ENCODE results near the gene RIBC1.
"Not testable (repeated sequence)": the region's sequence is repeated elsewhere in the genome, so short reads cannot be mapped to it uniquely, and the experiment has no call there.

Gene RIBC1

GRCh38 chrX:53437206-53437605 lies 14.5 kb downstream of the RIBC1 start:
- no peak for DNase-seq

GRCh38 chrX:53438174-53438831 lies 15.6 kb downstream of the RIBC1 start:
- DNase-seq, result no peak

GRCh38 chrX:53438832-53439230 lies 16.2 kb downstream of the RIBC1 start:
- DNase-seq, result no peak

- DNase-seq, result no peak
Observed at GRCh38 chrX:53440101-53440500, 17.4 kb downstream of the RIBC1 start.

GRCh38 chrX:53440621-53441517 lies 18.2 kb downstream of the RIBC1 start:
- DNase-seq, result peak; percentile 54

GRCh38 chrX:53441531-53442321 lies 19.1 kb downstream of the RIBC1 start:
- peak; percentile 83 for DNase-seq

GRCh38 chrX:53442322-53442631 lies 19.6 kb downstream of the RIBC1 start:
- no peak for DNase-seq

- DNase-seq, result peak; percentile 62
Observed at GRCh38 chrX:53445977-53446376, 23.3 kb downstream of the RIBC1 start.

GRCh38 chrX:53447441-53447840 lies 24.8 kb downstream of the RIBC1 start:
- no peak for DNase-seq

GRCh38 chrX:53449632-53450031 lies 27.0 kb downstream of the RIBC1 start:
- DNase-seq, result no peak

GRCh38 chrX:53452812-53453211 lies 30.1 kb downstream of the RIBC1 start:
- DNase-seq, result no peak

- no peak for DNase-seq
Observed at GRCh38 chrX:53456254-53456653, 33.6 kb downstream of the RIBC1 start.

GRCh38 chrX:53458082-53458481 lies 35.4 kb downstream of the RIBC1 start:
- DNase-seq, result no peak

GRCh38 chrX:53468659-53469058 lies 46.0 kb downstream of the RIBC1 start:
- DNase-seq, result not testable (repeated sequence)

GRCh38 chrX:53471346-53471745 lies 48.7 kb downstream of the RIBC1 start:
- no peak for DNase-seq

- no peak for DNase-seq
Observed at GRCh38 chrX:53474707-53475106, 52.0 kb downstream of the RIBC1 start.

GRCh38 chrX:53476371-53476770 lies 53.7 kb downstream of the RIBC1 start:
- no peak for DNase-seq

GRCh38 chrX:53479301-53479700 lies 56.6 kb downstream of the RIBC1 start:
- DNase-seq, result no peak

Data from stimulated activated CD8-positive, alpha-beta memory T cell treated with anti-CD3 and anti-CD28 coated beads, Interleukin-4, amount 100 ng/mL, for 48 hours (primary cell).